Endothelial cell (in vitro differentiated cells): Measurements from ENCODE around the gene LETM1. TPM values are rescaled to one million over a fixed set of nuclear protein-coding genes. Genes with fewer than 3 reads are reported as not detected.

Source experiments
- DNase-seq: peaks from one replicate; pipeline ENCODE4 v3.0.0; 2021; ENCODE audit warnings: low spot score
- H3K27ac Mint-ChIP-seq: one replicate; pipeline ENCODE4 v1.8.0; 2021; ENCODE audit warnings: mixed read lengths, inconsistent platforms; ENCODE audit not compliant: unreplicated experiment
- H3K27me3 Mint-ChIP-seq: one replicate; pipeline ENCODE4 v1.8.0; 2021; ENCODE audit warnings: mild to moderate bottlenecking, moderate library complexity, mixed read lengths, inconsistent platforms; ENCODE audit not compliant: unreplicated experiment
- H3K36me3 Mint-ChIP-seq: one replicate; pipeline ENCODE4 v1.8.0; 2021; ENCODE audit warnings: mild to moderate bottlenecking, low read depth, mixed read lengths, inconsistent platforms; ENCODE audit not compliant: unreplicated experiment
- H3K4me1 Mint-ChIP-seq: one replicate; pipeline ENCODE4 v1.8.0; 2021; ENCODE audit warnings: mild to moderate bottlenecking, mixed read lengths, inconsistent platforms; ENCODE audit not compliant: unreplicated experiment
- H3K4me3 Mint-ChIP-seq: one replicate; pipeline ENCODE4 v1.8.0; 2021; ENCODE audit warnings: mild to moderate bottlenecking, mixed read lengths, inconsistent platforms; ENCODE audit not compliant: unreplicated experiment
- H3K9me3 Mint-ChIP-seq: one replicate; pipeline ENCODE4 v1.8.0; 2021; ENCODE audit warnings: mixed read lengths, inconsistent platforms; ENCODE audit not compliant: unreplicated experiment
- total RNA-seq: library from RNA; stranded (reverse); fragmentation: NEBNext Ultra II Directional; extraction: Animal tissue kit (Norgen Biotek cat#: 25700); gene quantifications from one replicate; pipeline ENCODE4 v1.2.1, GENCODE V29; 2021; ENCODE audit not compliant: unreplicated experiment
- TF ChIP-seq, protein P1 (sequence below): fragments of 200-600 bp; sonication (generic); IDR thresholded peaks from one replicate; pipeline ENCODE4 v1.5.0; 2021; ENCODE audit warnings: antibody characterized with exemption; ENCODE audit not compliant: unreplicated experiment

The LETM1 gene
- total RNA-seq, 1 donor from 2014 or later, result 37.1 TPM

DNA sequence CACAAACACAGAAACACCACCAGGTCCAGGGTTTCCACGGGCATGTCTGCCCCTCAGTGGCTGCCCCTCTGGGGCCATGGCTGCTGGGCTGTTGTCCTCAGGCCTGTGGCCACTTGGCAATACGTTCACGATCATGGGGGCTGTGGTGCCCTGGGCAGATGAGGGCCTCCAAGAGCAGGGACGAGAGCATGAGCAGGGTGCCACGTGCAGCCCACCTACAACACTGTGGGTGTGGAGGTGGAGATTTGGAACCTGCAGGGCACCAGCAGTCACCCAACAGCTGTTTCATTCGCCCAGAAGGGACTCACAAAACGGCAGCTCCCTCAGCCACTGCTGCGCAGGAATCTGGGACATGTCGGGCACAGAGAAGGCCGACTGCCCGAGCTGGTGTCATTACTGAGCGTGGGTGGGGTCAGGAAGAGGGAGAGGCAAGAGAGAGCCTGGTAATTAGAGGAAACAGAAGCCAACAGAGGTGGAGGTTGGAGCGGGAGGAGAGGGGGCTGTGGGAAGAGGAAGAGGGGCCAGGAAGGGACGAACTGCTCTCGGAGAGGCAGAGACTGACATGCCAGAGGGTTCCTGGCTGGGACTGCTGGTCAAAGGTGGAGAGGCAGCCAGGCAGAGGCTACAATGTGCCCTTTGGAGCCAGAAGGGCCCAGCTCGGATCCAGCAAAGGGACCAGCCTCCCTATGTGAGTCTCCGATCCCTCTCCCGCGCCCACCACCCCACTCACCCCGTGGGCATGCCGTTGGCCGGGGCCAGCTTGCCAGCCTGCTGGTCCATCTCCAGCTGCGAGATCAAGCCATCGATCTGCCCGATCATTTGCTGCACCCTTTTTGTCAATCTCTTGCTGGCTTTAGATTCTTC lies 39.7 kb downstream of the LETM1 start:
- Mint-ChIP-seq H3K27me3 (peaks cover 3% of the 10 kb centered on the region), H3K4me3 (no peak overlapping the region)

DNA sequence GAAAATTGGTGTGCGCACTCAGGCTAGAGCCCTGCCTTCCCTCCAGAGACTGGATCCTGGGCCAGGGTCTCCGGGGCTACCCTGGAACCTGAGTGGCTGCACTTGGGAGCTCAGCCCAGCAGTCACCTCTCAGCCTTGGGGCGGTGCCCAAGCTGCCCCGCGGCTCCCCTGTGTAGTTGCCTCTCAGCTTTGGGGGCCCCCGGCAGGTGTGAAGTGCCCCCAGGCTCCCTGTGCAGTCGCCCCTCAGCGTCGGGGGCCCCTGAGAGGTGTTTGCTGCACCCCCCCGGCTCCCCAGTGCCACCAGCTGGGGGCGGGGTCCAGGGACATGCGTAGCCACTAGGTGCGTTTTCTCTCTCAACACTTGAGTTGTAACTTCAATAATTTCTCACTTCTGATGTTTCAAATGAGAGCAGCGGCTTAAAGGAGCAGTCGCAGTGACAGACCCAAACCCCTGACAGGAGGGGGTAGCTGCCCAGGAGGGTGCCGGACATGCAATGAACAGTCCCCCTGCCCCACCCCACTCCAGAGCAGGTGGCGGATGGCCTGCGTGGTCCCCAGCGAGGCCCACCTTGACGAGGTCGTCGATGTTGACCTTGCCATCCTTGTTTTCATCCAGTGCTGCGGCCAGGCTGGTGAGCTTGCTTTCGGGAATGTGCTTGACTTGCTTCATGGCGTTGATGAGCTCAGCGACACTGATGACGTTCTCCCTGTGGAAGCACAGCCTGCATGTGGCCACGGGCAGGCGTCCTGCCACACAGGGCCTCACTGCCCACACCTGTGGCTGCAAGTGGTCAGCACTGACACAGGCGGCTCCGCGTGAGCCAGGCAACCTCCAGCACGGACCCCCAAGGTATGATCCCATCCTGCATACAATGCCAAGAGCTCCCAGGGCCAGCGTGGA lies 40.6 kb downstream of the LETM1 start:
- H3K27ac Mint-ChIP-seq, result no peak overlapping the region
- peaks cover 3% of the 10 kb centered on the region for H3K27me3 Mint-ChIP-seq
- H3K36me3 Mint-ChIP-seq, result peaks cover 25% of the 10 kb centered on the region
- H3K4me1 Mint-ChIP-seq, result peaks cover 3% of the 10 kb centered on the region
- no peak overlapping the region for H3K4me3 Mint-ChIP-seq
- DNase-seq, result no peak
- TF ChIP-seq, protein P1, sequence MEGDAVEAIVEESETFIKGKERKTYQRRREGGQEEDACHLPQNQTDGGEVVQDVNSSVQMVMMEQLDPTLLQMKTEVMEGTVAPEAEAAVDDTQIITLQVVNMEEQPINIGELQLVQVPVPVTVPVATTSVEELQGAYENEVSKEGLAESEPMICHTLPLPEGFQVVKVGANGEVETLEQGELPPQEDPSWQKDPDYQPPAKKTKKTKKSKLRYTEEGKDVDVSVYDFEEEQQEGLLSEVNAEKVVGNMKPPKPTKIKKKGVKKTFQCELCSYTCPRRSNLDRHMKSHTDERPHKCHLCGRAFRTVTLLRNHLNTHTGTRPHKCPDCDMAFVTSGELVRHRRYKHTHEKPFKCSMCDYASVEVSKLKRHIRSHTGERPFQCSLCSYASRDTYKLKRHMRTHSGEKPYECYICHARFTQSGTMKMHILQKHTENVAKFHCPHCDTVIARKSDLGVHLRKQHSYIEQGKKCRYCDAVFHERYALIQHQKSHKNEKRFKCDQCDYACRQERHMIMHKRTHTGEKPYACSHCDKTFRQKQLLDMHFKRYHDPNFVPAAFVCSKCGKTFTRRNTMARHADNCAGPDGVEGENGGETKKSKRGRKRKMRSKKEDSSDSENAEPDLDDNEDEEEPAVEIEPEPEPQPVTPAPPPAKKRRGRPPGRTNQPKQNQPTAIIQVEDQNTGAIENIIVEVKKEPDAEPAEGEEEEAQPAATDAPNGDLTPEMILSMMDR, result no peak
- no peaks in the 10 kb centered on the region for H3K9me3 Mint-ChIP-seq

More for the DNA sequence above, 39.7 kb downstream of the LETM1 start:
- Mint-ChIP-seq H3K4me1 (peaks cover 3% of the 10 kb centered on the region), H3K27ac (no peak overlapping the region), H3K36me3 (peaks cover 26% of the 10 kb centered on the region), H3K9me3 (no peaks in the 10 kb centered on the region)
- TF ChIP-seq, protein P1, result no peak
- no peak for DNase-seq

DNA sequence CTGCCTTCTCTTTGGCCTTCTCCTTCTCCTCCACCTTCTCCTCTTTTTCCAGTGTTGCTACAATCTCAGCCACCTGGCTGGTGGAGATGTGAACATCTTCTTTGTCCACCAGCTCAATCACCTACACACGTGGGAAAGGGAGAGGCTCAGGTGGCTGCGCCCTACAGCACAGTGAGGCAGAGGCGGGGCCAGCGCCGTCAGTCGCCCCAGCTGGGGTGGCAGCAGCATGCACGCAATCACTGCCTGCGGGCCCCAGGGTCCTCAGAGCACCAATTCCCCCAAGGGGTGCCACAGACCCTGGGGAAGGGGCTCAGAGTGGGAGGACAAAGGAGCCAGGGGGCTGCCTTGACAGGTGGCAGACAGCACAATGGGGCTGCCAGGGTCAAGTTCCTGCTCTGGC lies 41.5 kb downstream of the LETM1 start:
- DNase-seq, result no peak
- Mint-ChIP-seq H3K9me3 (no peaks in the 10 kb centered on the region), H3K4me1 (peaks cover 3% of the 10 kb centered on the region), H3K4me3 (peak overlapping the region; percentile 67), H3K27me3 (peaks cover under 1% of the 10 kb centered on the region), H3K27ac (no peak overlapping the region), H3K36me3 (peaks cover 16% of the 10 kb centered on the region)
- TF ChIP-seq, protein P1, result no peak

DNA sequence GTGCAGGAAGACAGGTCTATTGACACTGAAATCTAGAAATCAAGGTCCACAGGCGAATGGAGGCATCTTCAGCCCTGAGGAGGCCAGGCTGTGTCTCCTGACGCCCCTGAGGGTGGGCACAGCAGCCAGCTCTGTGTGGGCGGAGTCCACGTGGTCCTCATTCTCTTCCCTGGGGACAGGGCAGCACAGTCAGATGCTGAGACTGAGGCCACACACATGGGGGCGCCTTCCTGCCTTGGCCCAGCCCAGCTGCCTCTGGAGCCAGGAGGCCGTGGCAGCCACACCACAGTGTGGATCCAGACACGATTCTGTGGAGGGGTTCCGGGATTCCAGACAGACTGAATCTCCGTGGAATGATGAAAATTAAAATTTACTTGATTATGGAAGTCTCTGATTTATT lies 42.0 kb downstream of the LETM1 start:
- H3K4me3 Mint-ChIP-seq, result peak overlapping the region; percentile 67
- TF ChIP-seq, protein P1, result no peak
- H3K27me3 Mint-ChIP-seq, result no peaks in the 10 kb centered on the region

More for the DNA sequence above, 42.0 kb downstream of the LETM1 start:
- Mint-ChIP-seq H3K9me3 (no peaks in the 10 kb centered on the region), H3K36me3 (peaks cover 13% of the 10 kb centered on the region), H3K4me1 (peaks cover 3% of the 10 kb centered on the region), H3K27ac (no peak overlapping the region)
- no peak for DNase-seq
